ENCODE measurements around the gene CHST4.
"Not testable (repeated sequence)": the region's sequence is repeated elsewhere in the genome, so short reads cannot be mapped to it uniquely, and the experiment has no call there.

The CHST4 gene

GRCh38 chr16:71573387-71574094 lies 47.3 kb downstream of the CHST4 start:
- peaks cover 6% of the 10 kb centered on the region for H3K27me3 Mint-ChIP-seq
- no peak overlapping the region for H3K27ac Mint-ChIP-seq
- H3K4me1 Mint-ChIP-seq (ENCODE audit: low read depth): no peaks in the 10 kb centered on the region
- no peak overlapping the region for H3K4me3 Mint-ChIP-seq
- no peaks in the 10 kb centered on the region for H3K9me3 Mint-ChIP-seq (ENCODE audit: low read depth)
- H3K36me3 Mint-ChIP-seq: no peaks in the 10 kb centered on the region

- no peaks in the 10 kb centered on the region for H3K4me1 Mint-ChIP-seq (ENCODE audit: low read depth)
- H3K27me3 Mint-ChIP-seq: peaks cover 6% of the 10 kb centered on the region
- H3K9me3 Mint-ChIP-seq (ENCODE audit: low read depth): no peaks in the 10 kb centered on the region
- no peak overlapping the region for H3K4me3 Mint-ChIP-seq
- H3K27ac Mint-ChIP-seq: no peak overlapping the region
- no peaks in the 10 kb centered on the region for H3K36me3 Mint-ChIP-seq
Observed at GRCh38 chr16:71574702-71575101, 48.5 kb downstream of the CHST4 start.

DNA sequence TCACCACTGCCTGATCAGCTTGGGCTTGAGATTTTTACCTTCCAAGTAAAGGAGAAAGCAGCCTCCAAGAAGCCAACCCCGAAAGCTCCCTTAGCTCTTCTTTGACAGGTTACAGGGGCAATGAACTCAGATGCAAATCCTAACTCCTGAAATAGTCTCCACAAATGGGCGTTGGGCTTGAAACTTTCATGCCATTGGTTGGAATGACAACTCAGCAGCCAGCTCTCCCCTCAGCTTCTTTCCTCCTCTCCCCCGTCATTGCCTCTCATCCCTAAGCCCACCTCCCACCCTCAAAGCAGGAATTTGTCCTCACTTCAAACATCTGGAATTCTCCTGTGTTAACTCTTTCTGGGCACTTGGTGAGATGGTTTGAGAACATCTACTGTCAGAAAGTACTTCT lies 50.7 kb downstream of the CHST4 start, which contains the start of gene TAT:
Gene TAT (minus strand): TSS at position 122 of the 400 bp plus-strand sequence. CDS start 677 bp downstream, outside the sequence.
- Mint-ChIP-seq H3K4me1 (ENCODE audit: low read depth) (no peaks in the 10 kb centered on the region), H3K4me3 (no peak within 1 kb of the TSS), H3K27me3 (peaks cover 4% of the 10 kb centered on the region), H3K36me3 (no peaks in the 10 kb centered on the region), H3K27ac (no peak within 1 kb of the TSS), H3K9me3 (ENCODE audit: low read depth) (no peaks in the 10 kb centered on the region)

DNA sequence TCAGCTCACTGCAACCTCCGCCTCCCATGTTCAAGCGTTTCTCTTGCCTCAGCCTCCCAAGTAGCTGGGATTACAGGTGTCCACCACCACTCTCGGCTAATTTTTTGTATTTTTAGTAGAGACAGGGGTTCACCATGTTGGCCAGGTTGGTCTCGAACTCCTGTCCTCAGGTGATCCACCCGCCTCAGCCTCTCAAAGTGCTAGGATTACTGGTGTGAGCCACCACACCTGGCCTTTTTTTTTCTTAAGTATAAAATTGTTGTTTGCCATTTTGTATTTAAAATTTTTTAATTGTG lies 56.3 kb downstream of the CHST4 start:
- peaks cover 14% of the 10 kb centered on the region for H3K27me3 Mint-ChIP-seq
- not testable (repeated sequence) for H3K4me1 Mint-ChIP-seq (ENCODE audit: low read depth); H3K4me3 Mint-ChIP-seq; H3K27ac Mint-ChIP-seq; H3K9me3 Mint-ChIP-seq (ENCODE audit: low read depth); H3K36me3 Mint-ChIP-seq

GRCh38 chr16:71584543-71585317 lies 58.5 kb downstream of the CHST4 start:
- H3K4me1 Mint-ChIP-seq (ENCODE audit: low read depth): no peaks in the 10 kb centered on the region
- no peak overlapping the region for H3K27ac Mint-ChIP-seq
- H3K9me3 Mint-ChIP-seq (ENCODE audit: low read depth): no peaks in the 10 kb centered on the region
- no peak overlapping the region for H3K4me3 Mint-ChIP-seq
- no peaks in the 10 kb centered on the region for H3K36me3 Mint-ChIP-seq
- peaks cover 15% of the 10 kb centered on the region for H3K27me3 Mint-ChIP-seq

- Mint-ChIP-seq H3K4me3 (no peak overlapping the region), H3K9me3 (ENCODE audit: low read depth) (no peaks in the 10 kb centered on the region), H3K36me3 (no peaks in the 10 kb centered on the region), H3K27me3 (peaks cover 17% of the 10 kb centered on the region), H3K27ac (no peak overlapping the region), H3K4me1 (ENCODE audit: low read depth) (no peaks in the 10 kb centered on the region)
Observed at GRCh38 chr16:71585318-71585703, 59.1 kb downstream of the CHST4 start.

Data from activated naive CD8-positive, alpha-beta T cell (primary cell).